Esophagus muscularis mucosa (tissue), 4 donors: Measurements from ENCODE around the gene GADL1.

ENCODE experiments used
- EP300 ChIP-seq: sonication (generic); formaldehyde crosslinking; IDR thresholded peaks from one replicate; pipeline ENCODE4 v1.6.1; 2017; ENCODE audit warnings: antibody characterized with exemption
- POLR2A ChIP-seq: fragments of 450-650 bp; IDR thresholded peaks from one replicate; pipeline ENCODE4 v1.6.1; 2017; ENCODE audit warnings: antibody characterized with exemption, moderate library complexity, mild to moderate bottlenecking, low read depth
- POLR2AphosphoS5 ChIP-seq, 2 donors: sonication (generic); formaldehyde crosslinking; IDR thresholded peaks; one replicate each; pipeline ENCODE4 v1.6.1; 2017; ENCODE audit warnings: antibody characterized with exemption in 2 of 2
- TF ChIP-seq, protein P1 (sequence below), 3 experiments: fragments of 200-600 bp in 2 of 3; fragments of 450-650 bp in 1 of 3; sonication (generic) in 2 of 3; IDR thresholded peaks; one replicate each; pipeline ENCODE4 v1.5.1; 2017 to 2019; ENCODE audit warnings: antibody characterized with exemption in 3 of 3, mild to moderate bottlenecking in 2 of 3, moderate library complexity in 1 of 3

DNA sequence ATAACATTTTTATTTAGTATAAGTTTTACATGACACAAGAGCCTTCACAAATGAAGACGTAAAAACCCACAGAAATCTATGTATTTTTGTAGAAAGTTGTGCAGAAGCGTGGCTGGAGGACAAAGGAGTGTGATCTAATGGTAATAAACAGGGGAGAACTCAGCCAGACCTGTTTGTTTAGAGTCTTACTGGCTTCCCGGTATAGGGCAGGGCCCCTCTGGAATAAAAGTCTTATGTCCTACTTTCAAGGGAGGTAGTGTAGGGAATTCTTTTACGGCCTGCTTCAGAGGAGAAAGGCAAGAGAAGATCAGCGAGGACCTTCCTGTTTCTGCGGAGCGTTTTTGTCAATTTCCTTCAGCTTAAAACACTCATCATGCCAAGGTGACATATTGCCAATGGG, 184.4 kb downstream of the GADL1 start:
- TF ChIP-seq, protein P1, sequence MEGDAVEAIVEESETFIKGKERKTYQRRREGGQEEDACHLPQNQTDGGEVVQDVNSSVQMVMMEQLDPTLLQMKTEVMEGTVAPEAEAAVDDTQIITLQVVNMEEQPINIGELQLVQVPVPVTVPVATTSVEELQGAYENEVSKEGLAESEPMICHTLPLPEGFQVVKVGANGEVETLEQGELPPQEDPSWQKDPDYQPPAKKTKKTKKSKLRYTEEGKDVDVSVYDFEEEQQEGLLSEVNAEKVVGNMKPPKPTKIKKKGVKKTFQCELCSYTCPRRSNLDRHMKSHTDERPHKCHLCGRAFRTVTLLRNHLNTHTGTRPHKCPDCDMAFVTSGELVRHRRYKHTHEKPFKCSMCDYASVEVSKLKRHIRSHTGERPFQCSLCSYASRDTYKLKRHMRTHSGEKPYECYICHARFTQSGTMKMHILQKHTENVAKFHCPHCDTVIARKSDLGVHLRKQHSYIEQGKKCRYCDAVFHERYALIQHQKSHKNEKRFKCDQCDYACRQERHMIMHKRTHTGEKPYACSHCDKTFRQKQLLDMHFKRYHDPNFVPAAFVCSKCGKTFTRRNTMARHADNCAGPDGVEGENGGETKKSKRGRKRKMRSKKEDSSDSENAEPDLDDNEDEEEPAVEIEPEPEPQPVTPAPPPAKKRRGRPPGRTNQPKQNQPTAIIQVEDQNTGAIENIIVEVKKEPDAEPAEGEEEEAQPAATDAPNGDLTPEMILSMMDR (IDR thresholded peaks at IDR 0.05) = no peak
- TF ChIP-seq POLR2A (no peak), EP300 (no peak), POLR2AphosphoS5 (IDR thresholded peaks at IDR 0.05) (no peak)
